SK-N-SH (cell line): ENCODE data around the gene GNG12. TPM values are rescaled to one million over a fixed set of nuclear protein-coding genes. Genes with fewer than 3 reads are reported as not detected.

Source experiments
- CTCF ChIA-PET: fragments of 300-600, 350-600 bp; formaldehyde crosslinking; extraction: SDS; loops from one replicate; lab custom pipeline; 2021; lab: Yijun Ruan, JAX
- POLR2A ChIA-PET: fragments of 350-600 bp; sonication (Branson Sonifier 250); formaldehyde crosslinking; extraction: SDS; loops from one replicate; lab custom pipeline; 2020; ENCODE audit warnings: antibody characterized with exemption, inconsistent platforms; lab: Yijun Ruan, JAX
- DNase-seq: peaks from one replicate; pipeline ENCODE4 v3.0.0; 2012
- H2AFZ ChIP-seq: fragments of 200-600 bp; sonication (generic); 2 replicates; pipeline ENCODE4 v1.8.1; 2016; ENCODE audit warnings: antibody characterized with exemption, mild to moderate bottlenecking, low read depth
- H3F3A ChIP-seq: fragments of 200-600 bp; sonication (generic); replicated peaks from 2 replicates; pipeline ENCODE3; 2016; ENCODE audit warnings: antibody characterized with exemption, mild to moderate bottlenecking; ENCODE audit not compliant: insufficient read depth
- H3K27ac ChIP-seq, 2 experiments: fragments of 200-500 bp in 1 of 2; fragments of 200-600 bp in 1 of 2; sonication (Bioruptor generic) in 1 of 2; sonication (generic), shearing (Covaris generic) in 1 of 2; 2 replicates each; pipeline versions ENCODE4 v1.5.1 to v1.6.1; 2014 to 2016; ENCODE audit warnings: low read depth in 2 of 2, inconsistent platforms in 1 of 2, low read length in 1 of 2, mild to moderate bottlenecking in 1 of 2, mixed read lengths in 1 of 2
- H3K27me3 ChIP-seq: fragments of 200-600 bp; sonication (generic), shearing (Covaris generic); 2 replicates; pipeline ENCODE4 v1.6.1; 2016; ENCODE audit warnings: mixed run types; ENCODE audit not compliant: insufficient read depth
- H3K36me3 ChIP-seq, 2 experiments: fragments of 200-500 bp in 1 of 2; fragments of 200-600 bp in 1 of 2; sonication (Bioruptor generic) in 1 of 2; sonication (generic) in 1 of 2; replicated peaks in 1 of 2; 2 replicates each; pipeline versions ENCODE3 to v1.5.1; 2014 to 2016; ENCODE audit warnings: low read length in 1 of 2, mild to moderate bottlenecking in 1 of 2; ENCODE audit not compliant: insufficient read depth in 2 of 2, control insufficient read depth in 1 of 2
- H3K4me1 ChIP-seq, 2 experiments: fragments of 200-500 bp in 1 of 2; fragments of 200-600 bp in 1 of 2; sonication (Bioruptor generic) in 1 of 2; sonication (generic), shearing (Covaris generic) in 1 of 2; 2 replicates each; pipeline versions ENCODE4 v1.5.1 to v1.6.1; 2014 to 2016; ENCODE audit warnings: low read depth in 1 of 2, low read length in 1 of 2, mixed run types in 1 of 2; ENCODE audit not compliant: insufficient read depth in 2 of 2, control insufficient read depth in 1 of 2
- H3K4me2 ChIP-seq: fragments of 200-600 bp; sonication (generic), shearing (Covaris generic); 2 replicates; pipeline ENCODE4 v1.6.1; 2017; ENCODE audit warnings: mixed run types
- H3K4me3 ChIP-seq, 2 experiments: fragments of 200-500 bp in 1 of 2; fragments of 200-600 bp in 1 of 2; sonication (Bioruptor generic) in 1 of 2; sonication (generic), shearing (Covaris generic) in 1 of 2; 2 replicates each; pipeline versions ENCODE4 v1.5.1 to v1.8.1; 2014 to 2016; ENCODE audit warnings: low read depth in 2 of 2, inconsistent platforms in 1 of 2, low read length in 1 of 2, mild to moderate bottlenecking in 1 of 2, mixed read lengths in 1 of 2, moderate library complexity in 1 of 2
- H3K79me2 ChIP-seq: fragments of 200-600 bp; sonication (generic); 2 replicates; pipeline ENCODE4 v1.8.1; 2017; ENCODE audit warnings: mild to moderate bottlenecking; ENCODE audit not compliant: insufficient read depth
- H3K9ac ChIP-seq: fragments of 200-600 bp; sonication (generic); 2 replicates; pipeline ENCODE4 v1.6.1; 2017; ENCODE audit warnings: mixed run types
- H3K9me2 ChIP-seq: fragments of 200-600 bp; sonication (generic); 2 replicates; pipeline ENCODE4 v1.6.1; 2017; ENCODE audit warnings: mixed run types
- H3K9me3 ChIP-seq: fragments of 200-600 bp; sonication (generic); 2 replicates; pipeline ENCODE4 v1.6.1; 2017; ENCODE audit warnings: mixed run types, mild to moderate bottlenecking, moderate library complexity
- H4K20me1 ChIP-seq: fragments of 200-600 bp; sonication (generic); 2 replicates; pipeline ENCODE4 v1.6.1; 2017; ENCODE audit warnings: mild to moderate bottlenecking, mixed run types; ENCODE audit not compliant: insufficient read depth
- FOSL2 ChIP-seq: IDR thresholded peaks from 2 replicates; pipeline ENCODE4 v1.4.0; 2012; ENCODE audit warnings: low read depth, mild to moderate bottlenecking, moderate library complexity, borderline replicate concordance
- FOXJ3 ChIP-seq: sonication (generic); formaldehyde crosslinking; IDR thresholded peaks from 2 replicates; pipeline ENCODE4 v1.5.1; 2020; ENCODE audit warnings: mild to moderate bottlenecking, missing genetic modification reagents
- MEF2A ChIP-seq: IDR thresholded peaks from 2 replicates; pipeline ENCODE4 v1.4.0; 2012; ENCODE audit warnings: low read depth, borderline replicate concordance
- MXI1 ChIP-seq: IDR thresholded peaks from 2 replicates; pipeline ENCODE4 v1.6.1; 2012; ENCODE audit warnings: mild to moderate bottlenecking, low read depth, low read length, improper control_type of control experiment
- NFIC ChIP-seq: IDR thresholded peaks from 2 replicates; pipeline ENCODE4 v1.4.0; 2012; ENCODE audit warnings: borderline replicate concordance
- RCOR1 ChIP-seq: fragments of 150-350 bp; IDR thresholded peaks from 2 replicates; pipeline ENCODE4 v1.6.1; 2017; ENCODE audit warnings: antibody characterized with exemption, low read length
- REST ChIP-seq: IDR thresholded peaks from 2 replicates; pipeline ENCODE4 v1.6.1; 2012; ENCODE audit warnings: mild to moderate bottlenecking, low read depth, low read length, moderate library complexity
- RFX5 ChIP-seq: IDR thresholded peaks from 2 replicates; pipeline ENCODE4 v1.6.1; 2012; ENCODE audit warnings: mild to moderate bottlenecking, improper control_type of control experiment, low read length
- RXRA ChIP-seq: IDR thresholded peaks from 2 replicates; pipeline ENCODE4 v1.4.0; 2012; ENCODE audit warnings: low read depth, mild to moderate bottlenecking, borderline replicate concordance
- TCF12 ChIP-seq: IDR thresholded peaks from 2 replicates; pipeline ENCODE4 v1.4.0; 2012
- ZBTB33 ChIP-seq: IDR thresholded peaks from 2 replicates; pipeline ENCODE4 v1.4.0; 2012; ENCODE audit warnings: low read depth, borderline replicate concordance
- WGBS: methylation state at CpG from one replicate; pipeline ENCODE4 v1.1.6; 2017; ENCODE audit warnings: low lambda C conversion rate; 5-methylcytosine and 5-hydroxymethylcytosine counted together
- polyA plus RNA-seq, 3 experiments: library from polyadenylated mRNA; depleted of rRNA; stranded (reverse); fragments of >200 nt; gene quantifications; 2 replicates each; pipeline ENCODE4 v1.2.3, GENCODE V29; 2012
- TF ChIP-seq, protein P1 (sequence below): IDR thresholded peaks from 2 replicates; pipeline ENCODE4 v1.4.0; 2012; ENCODE audit warnings: low read depth, borderline replicate concordance

Gene GNG12
- polyA plus RNA-seq, 1 of the 3 experiments (the other 2 are of a cell fraction): 41.2 TPM

DNA sequence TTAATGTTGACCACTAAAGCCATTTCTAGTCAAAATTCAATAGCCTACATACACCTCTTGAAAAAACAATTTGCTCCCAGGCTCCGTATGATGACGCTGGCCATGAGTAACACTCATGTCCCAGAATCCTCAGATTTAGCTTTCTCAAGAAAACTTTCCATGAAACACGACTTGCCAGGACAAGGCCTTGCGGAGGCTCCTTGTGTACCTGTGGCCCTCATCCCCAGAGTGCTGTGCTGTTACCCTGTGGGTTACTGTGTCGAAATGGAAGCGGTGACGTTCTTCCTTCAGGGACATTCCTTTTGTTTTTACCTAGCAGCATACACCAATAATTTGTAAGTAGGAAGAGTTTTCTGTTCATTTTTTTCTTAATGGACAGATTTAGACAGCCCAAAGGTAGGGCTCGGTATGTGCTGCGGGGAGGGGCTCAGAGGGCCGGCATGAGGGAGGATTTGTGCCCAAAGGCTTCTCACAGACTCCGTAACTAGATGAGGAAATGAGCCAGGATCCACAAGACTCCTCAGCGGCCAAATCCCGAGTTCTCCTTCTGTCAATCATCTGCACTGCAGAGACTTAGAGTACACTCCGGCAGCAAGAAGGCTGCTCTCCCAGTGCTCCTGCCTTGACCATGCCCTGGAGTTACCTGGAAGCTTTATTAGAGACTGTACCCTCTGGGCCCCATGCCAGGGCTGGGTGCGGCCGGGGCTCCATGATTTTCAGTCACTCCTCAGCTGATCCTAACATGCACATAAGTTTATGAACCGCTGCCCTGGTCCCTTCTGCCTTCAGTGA, 17.8 kb downstream of the GNG12 start (continued):
- TF ChIP-seq REST (no peak), ZBTB33 (no peak), FOSL2 (no peak)
- TF ChIP-seq, all 33 proteins: peak for 0

GRCh38 chr1:67814121-67814772, 19.0 kb downstream of the GNG12 start:
- Histone ChIP-seq H3F3A (peaks cover 4% of the 10 kb centered on the region), H3K79me2 (peaks cover 100% of the 10 kb centered on the region), H3K9me3 (no peaks in the 10 kb centered on the region), H3K9me2 (no peaks in the 10 kb centered on the region), H3K9ac (no peak overlapping the region), H3K4me3 (no peak overlapping the region), H3K27me3 (no peaks in the 10 kb centered on the region), H3K36me3 (peaks cover 2 to 17% of the 10 kb centered on the region in 2 experiments), H2AFZ (no peak overlapping the region), H4K20me1 (peaks cover 86% of the 10 kb centered on the region), H3K27ac (peak overlapping the region in 1 of 2 experiments; percentile 17; a peak in 1 of 4 replicates), H3K4me2 (no peak overlapping the region), H3K4me1 (peaks cover 0 to 13% of the 10 kb centered on the region in 2 experiments; a peak in 2 of 4 replicates)
- 81% methylated on average over 3 of the region's 3 CpGs for whole genome bisulfite sequencing
- CTCF ChIA-PET: interaction anchor here (1.2 to 3.2 kb wide), 4 partner anchors 18 to 280 kb away, joined by 3 to 9 read pairs (median 6); no protein-coding TSS in a partner anchor
- POLR2A ChIA-PET: no interaction called here
- DNase-seq: no peak
- no peak for TF ChIP-seq MEF2A

GRCh38 chr1:67812226-67812625, 21.0 kb downstream of the GNG12 start:
- WGBS: 96% methylated on average over 2 of the region's 2 CpGs
- Histone ChIP-seq H2AFZ (no peak overlapping the region), H3K27me3 (no peaks in the 10 kb centered on the region), H3K9ac (no peak overlapping the region), H3K9me2 (no peaks in the 10 kb centered on the region), H3K4me3 (no peak overlapping the region), H3K9me3 (no peaks in the 10 kb centered on the region), H3K79me2 (peaks cover 100% of the 10 kb centered on the region), H3K27ac (no peak overlapping the region), H3K36me3 (peaks cover 2 to 17% of the 10 kb centered on the region in 2 experiments), H3F3A (peaks cover 10% of the 10 kb centered on the region), H3K4me2 (no peak overlapping the region), H3K4me1 (peaks cover 0 to 13% of the 10 kb centered on the region in 2 experiments; a peak in 2 of 4 replicates), H4K20me1 (peaks cover 79% of the 10 kb centered on the region)
- ChIA-PET POLR2A (no interaction called here), CTCF (interaction anchor here (0.6 to 3.2 kb wide), 4 partner anchors 37 to 498 kb away, joined by 3 to 8 read pairs (median 4); no protein-coding TSS in a partner anchor)
- no peak for TF ChIP-seq RXRA
- no peak for TF ChIP-seq MXI1
- TF ChIP-seq RCOR1: no peak
- no peak for TF ChIP-seq RFX5
- no peak for TF ChIP-seq FOXJ3
- TF ChIP-seq NFIC: no peak
- TF ChIP-seq, protein P1, sequence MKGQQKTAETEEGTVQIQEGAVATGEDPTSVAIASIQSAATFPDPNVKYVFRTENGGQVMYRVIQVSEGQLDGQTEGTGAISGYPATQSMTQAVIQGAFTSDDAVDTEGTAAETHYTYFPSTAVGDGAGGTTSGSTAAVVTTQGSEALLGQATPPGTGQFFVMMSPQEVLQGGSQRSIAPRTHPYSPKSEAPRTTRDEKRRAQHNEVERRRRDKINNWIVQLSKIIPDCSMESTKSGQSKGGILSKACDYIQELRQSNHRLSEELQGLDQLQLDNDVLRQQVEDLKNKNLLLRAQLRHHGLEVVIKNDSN: no peak
- no peak for TF ChIP-seq TCF12
- TF ChIP-seq FOSL2: no peak
- DNase-seq: no peak
